ENCODE measurements around the gene SYNE1.
"Not testable (repeated sequence)": the region's sequence is repeated elsewhere in the genome, so short reads cannot be mapped to it uniquely, and the experiment has no call there.

The SYNE1 gene

GRCh38 chr6:152630832-152631231 is 6.3 kb downstream of the SYNE1 start:
- no peak for DNase-seq (ENCODE audit: low spot score)

GRCh38 chr6:152625213-152625612 is 11.9 kb downstream of the SYNE1 start:
- DNase-seq (ENCODE audit: low spot score) = no peak

- not testable (repeated sequence) for DNase-seq (ENCODE audit: low spot score)
Observed at GRCh38 chr6:152614776-152615175, 22.4 kb downstream of the SYNE1 start.

GRCh38 chr6:152609125-152609670 is 28.0 kb downstream of the SYNE1 start:
- DNase-seq (ENCODE audit: low spot score) = no peak

GRCh38 chr6:152605941-152606340 is 31.2 kb downstream of the SYNE1 start:
- no peak for DNase-seq (ENCODE audit: low spot score)

- DNase-seq (ENCODE audit: low spot score) = no peak
Observed at GRCh38 chr6:152605342-152605741, 31.8 kb downstream of the SYNE1 start.

- DNase-seq (ENCODE audit: low spot score) = no peak
Observed at GRCh38 chr6:152603911-152604310, 33.3 kb downstream of the SYNE1 start.

- no peak for DNase-seq (ENCODE audit: low spot score)
Observed at GRCh38 chr6:152600022-152600421, 37.1 kb downstream of the SYNE1 start.

- DNase-seq (ENCODE audit: low spot score) = no peak
Observed at GRCh38 chr6:152598901-152599537, 38.1 kb downstream of the SYNE1 start.

- no peak for DNase-seq (ENCODE audit: low spot score)
Observed at GRCh38 chr6:152598421-152598820, 38.7 kb downstream of the SYNE1 start.

- no peak for DNase-seq (ENCODE audit: low spot score)
Observed at GRCh38 chr6:152596726-152597125, 40.4 kb downstream of the SYNE1 start.

- no peak for DNase-seq (ENCODE audit: low spot score)
Observed at GRCh38 chr6:152595499-152595898, 41.7 kb downstream of the SYNE1 start.

GRCh38 chr6:152594701-152595100 is 42.5 kb downstream of the SYNE1 start:
- DNase-seq (ENCODE audit: low spot score) = no peak

GRCh38 chr6:152588456-152588855 is 48.7 kb downstream of the SYNE1 start:
- DNase-seq (ENCODE audit: low spot score) = no peak

GRCh38 chr6:152587473-152587872 is 49.7 kb downstream of the SYNE1 start:
- no peak for DNase-seq (ENCODE audit: low spot score)

GRCh38 chr6:152585236-152585635 is 51.9 kb downstream of the SYNE1 start:
- DNase-seq (ENCODE audit: low spot score) = no peak

- no peak for DNase-seq (ENCODE audit: low spot score)
Observed at GRCh38 chr6:152583888-152584287, 53.3 kb downstream of the SYNE1 start.

- DNase-seq (ENCODE audit: low spot score) = no peak
Observed at GRCh38 chr6:152576525-152576924, 60.6 kb downstream of the SYNE1 start.

- no peak for DNase-seq (ENCODE audit: low spot score)
Observed at GRCh38 chr6:152575621-152576150, 61.5 kb downstream of the SYNE1 start.

- no peak for DNase-seq (ENCODE audit: low spot score)
Observed at GRCh38 chr6:152575161-152575560, 62.0 kb downstream of the SYNE1 start.

GRCh38 chr6:152573762-152574161 is 63.4 kb downstream of the SYNE1 start:
- no peak for DNase-seq (ENCODE audit: low spot score)

GRCh38 chr6:152572338-152573088 is 64.6 kb downstream of the SYNE1 start:
- DNase-seq (ENCODE audit: low spot score) = no peak

GRCh38 chr6:152571943-152572337 is 65.2 kb downstream of the SYNE1 start:
- no peak for DNase-seq (ENCODE audit: low spot score)

Data from COLO829 (cell line).